Tibial artery (tissue), 4 donors: Measurements from ENCODE around the gene ZBTB22.

Source experiments
- DNase-seq, 2 donors: peaks; one replicate each; pipeline ENCODE4 v3.0.0-alpha.2; 2019
- H3K27ac ChIP-seq, 2 donors: fragments of 200-600 bp; sonication (generic) in 1 of 2; 1 replicate in 1 of 2; 2 replicates in 1 of 2; pipeline ENCODE4 v1.5.1; 2018 to 2019; ENCODE audit warnings: mild to moderate bottlenecking in 1 of 2
- H3K27me3 ChIP-seq, 2 donors: fragments of 200-600 bp; sonication (generic) in 1 of 2; one replicate each; pipeline versions ENCODE4 v1.5.1 to v1.6.0; 2016 to 2019
- H3K36me3 ChIP-seq, 3 donors: fragments of 200-600 bp; sonication (generic) in 2 of 3; one replicate each; pipeline ENCODE4 v1.5.1; 2016 to 2019; ENCODE audit warnings: mild to moderate bottlenecking in 2 of 3
- H3K4me1 ChIP-seq, 4 donors: fragments of 200-600 bp; sonication (generic) in 2 of 4; 1 replicate in 3 of 4; 2 replicates in 1 of 4; pipeline ENCODE4 v1.5.1; 2016 to 2019
- H3K4me3 ChIP-seq, 2 donors: fragments of 200-600 bp; sonication (generic) in 1 of 2; 1 replicate in 1 of 2; 2 replicates in 1 of 2; pipeline ENCODE4 v1.5.1; 2018 to 2019; ENCODE audit warnings: mild to moderate bottlenecking in 2 of 2
- H3K9me3 ChIP-seq, 3 donors: fragments of 200-600 bp; sonication (generic) in 1 of 3; one replicate each; pipeline ENCODE4 v1.5.1; 2016 to 2019
- intact Hi-C: fragments of 100-400 bp; cut with DNase I; formaldehyde crosslinking; loops from one replicate; pipeline ENCODE4 v1.15.0; 2023; ENCODE audit warnings: low total_unique reads
- TF ChIP-seq, protein P1 (sequence below), 2 experiments: fragments of 200-600 bp in 1 of 2; fragments of 450-650 bp in 1 of 2; IDR thresholded peaks; one replicate each; pipeline ENCODE4 v1.5.1; 2017 to 2019; ENCODE audit warnings: antibody characterized with exemption in 2 of 2, mild to moderate bottlenecking in 1 of 2, moderate library complexity in 1 of 2

The ZBTB22 gene

DNA sequence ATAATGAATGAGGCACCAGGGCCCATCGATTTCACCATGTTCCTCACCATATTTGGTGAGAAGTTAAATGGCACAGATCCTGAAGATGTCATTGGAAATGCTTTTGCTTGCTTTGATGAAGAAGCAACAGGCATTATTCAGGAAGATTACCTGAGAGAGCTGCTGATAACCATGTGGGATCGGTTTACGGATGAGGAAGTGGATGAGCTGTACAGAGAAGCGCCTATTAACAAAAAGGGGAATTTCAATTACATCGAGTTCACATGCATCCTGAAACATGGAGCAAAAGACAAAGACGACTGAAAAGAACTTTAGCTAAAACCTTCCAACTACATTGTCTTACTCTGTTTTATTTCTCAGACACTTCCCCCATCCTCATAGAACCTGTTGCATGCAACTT lies 21.6 kb upstream of the ZBTB22 start:
- no peaks in the 10 kb centered on the region for H3K9me3 ChIP-seq
- no peaks in the 10 kb centered on the region for H3K36me3 ChIP-seq
- H3K27me3 ChIP-seq, result no peaks in the 10 kb centered on the region
- no peak overlapping the region for H3K4me3 ChIP-seq
- TF ChIP-seq, protein P1, sequence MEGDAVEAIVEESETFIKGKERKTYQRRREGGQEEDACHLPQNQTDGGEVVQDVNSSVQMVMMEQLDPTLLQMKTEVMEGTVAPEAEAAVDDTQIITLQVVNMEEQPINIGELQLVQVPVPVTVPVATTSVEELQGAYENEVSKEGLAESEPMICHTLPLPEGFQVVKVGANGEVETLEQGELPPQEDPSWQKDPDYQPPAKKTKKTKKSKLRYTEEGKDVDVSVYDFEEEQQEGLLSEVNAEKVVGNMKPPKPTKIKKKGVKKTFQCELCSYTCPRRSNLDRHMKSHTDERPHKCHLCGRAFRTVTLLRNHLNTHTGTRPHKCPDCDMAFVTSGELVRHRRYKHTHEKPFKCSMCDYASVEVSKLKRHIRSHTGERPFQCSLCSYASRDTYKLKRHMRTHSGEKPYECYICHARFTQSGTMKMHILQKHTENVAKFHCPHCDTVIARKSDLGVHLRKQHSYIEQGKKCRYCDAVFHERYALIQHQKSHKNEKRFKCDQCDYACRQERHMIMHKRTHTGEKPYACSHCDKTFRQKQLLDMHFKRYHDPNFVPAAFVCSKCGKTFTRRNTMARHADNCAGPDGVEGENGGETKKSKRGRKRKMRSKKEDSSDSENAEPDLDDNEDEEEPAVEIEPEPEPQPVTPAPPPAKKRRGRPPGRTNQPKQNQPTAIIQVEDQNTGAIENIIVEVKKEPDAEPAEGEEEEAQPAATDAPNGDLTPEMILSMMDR (IDR thresholded peaks at IDR 0.05), result no peak
- no peak overlapping the region for H3K27ac ChIP-seq
- DNase-seq, result no peak
- intact Hi-C loops, result no loop called here
- no peaks in the 10 kb centered on the region for H3K4me1 ChIP-seq

DNA sequence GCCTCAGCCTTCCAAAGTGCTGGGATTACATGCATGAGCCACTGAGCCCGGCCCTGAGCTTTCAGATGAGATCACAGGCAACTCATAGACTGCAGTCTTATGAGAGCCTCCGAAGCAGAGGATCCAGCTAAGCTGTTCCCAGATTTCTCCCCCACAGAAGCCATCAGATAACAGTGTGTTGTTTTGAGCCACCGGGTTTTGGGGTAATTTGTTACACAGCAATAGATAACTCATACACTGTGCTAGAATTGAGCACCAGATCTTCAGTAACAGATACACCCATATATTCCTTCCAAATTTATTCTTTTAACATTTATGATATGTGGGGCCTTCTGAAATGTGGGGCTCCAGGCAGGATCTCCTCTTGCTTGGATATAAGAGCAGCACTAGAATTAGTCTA lies 19.0 kb upstream of the ZBTB22 start:
- Histone ChIP-seq H3K9me3 (no peaks in the 10 kb centered on the region), H3K4me3 (no peak overlapping the region), H3K4me1 (no peaks in the 10 kb centered on the region), H3K27ac (no peak overlapping the region), H3K36me3 (no peaks in the 10 kb centered on the region), H3K27me3 (no peaks in the 10 kb centered on the region)
- no peak for DNase-seq
- TF ChIP-seq, protein P1 (IDR thresholded peaks at IDR 0.05), result no peak
- intact Hi-C loops, result no loop called here

DNA sequence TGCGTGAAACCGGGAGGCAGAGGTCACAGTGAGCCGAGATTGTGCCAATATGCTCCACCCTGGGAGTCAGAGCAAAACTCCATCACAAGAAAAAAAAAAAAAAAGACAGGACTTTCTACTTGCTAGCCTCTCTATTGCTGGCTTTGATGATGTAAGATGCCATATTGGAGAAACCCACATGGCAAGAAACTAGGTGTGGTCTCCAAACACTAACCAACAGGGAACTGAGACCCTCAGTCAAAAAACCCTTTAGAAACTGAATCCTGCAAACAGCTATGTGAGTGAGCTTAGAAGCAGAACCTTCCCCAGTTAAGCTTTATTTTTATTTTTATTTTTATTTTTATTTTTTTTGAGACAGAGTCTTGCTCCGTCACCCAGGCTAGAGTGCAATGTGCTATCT lies 18.4 kb upstream of the ZBTB22 start:
- TF ChIP-seq, protein P1 (IDR thresholded peaks at IDR 0.05), result no peak
- H3K27ac ChIP-seq, result no peak overlapping the region

DNA sequence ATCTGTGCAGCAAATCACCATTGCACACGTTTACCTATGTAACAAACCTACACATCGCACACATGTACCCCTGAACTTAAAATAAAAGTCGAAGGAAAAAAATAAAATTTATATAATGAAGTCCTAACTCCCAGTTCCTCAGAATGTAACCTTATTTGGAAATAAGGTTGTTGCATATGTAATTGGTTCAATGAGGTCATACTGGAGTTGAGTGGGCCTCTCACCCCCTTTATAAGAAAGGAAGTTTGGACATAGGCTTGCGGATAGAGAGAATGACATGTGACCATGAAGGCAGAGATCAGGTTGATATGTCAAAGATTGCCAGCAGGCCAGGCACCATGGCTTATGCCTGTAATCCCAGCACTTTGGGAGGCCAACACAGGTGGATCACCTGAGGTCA lies 16.1 kb upstream of the ZBTB22 start:
- no peak for DNase-seq

More for the DNA sequence above, 18.4 kb upstream of the ZBTB22 start:
- Histone ChIP-seq H3K27me3 (no peaks in the 10 kb centered on the region), H3K9me3 (no peaks in the 10 kb centered on the region), H3K4me3 (no peak overlapping the region), H3K36me3 (no peaks in the 10 kb centered on the region), H3K4me1 (no peaks in the 10 kb centered on the region)
- DNase-seq, result no peak
- intact Hi-C loops, result loop anchor here (2.0 kb wide), 1 partner anchor 19 kb away; no protein-coding TSS in a partner anchor

DNA sequence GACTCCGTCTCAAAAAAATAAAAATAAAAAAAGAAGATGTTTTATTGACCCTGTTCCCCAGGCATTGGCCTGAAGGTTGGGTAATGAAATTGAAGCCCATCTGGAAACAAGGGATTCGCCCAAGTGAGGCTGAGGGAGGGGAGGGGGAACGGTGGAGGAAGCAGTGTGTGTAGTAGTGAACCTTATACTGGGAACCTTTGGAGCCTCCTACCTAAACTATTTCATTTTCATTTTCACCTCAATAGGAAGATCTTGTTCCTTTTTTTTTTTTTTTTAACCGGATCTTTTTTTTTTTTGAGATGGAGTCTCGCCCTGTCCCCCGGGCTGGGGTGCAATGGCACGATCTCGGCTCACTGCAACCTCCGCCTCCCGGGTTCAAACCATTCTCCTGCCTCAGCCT lies 13.2 kb upstream of the ZBTB22 start:
- TF ChIP-seq, protein P1 (IDR thresholded peaks at IDR 0.05), result no peak
- H3K27me3 ChIP-seq, result no peaks in the 10 kb centered on the region
- H3K4me3 ChIP-seq, result no peak overlapping the region
- no peak overlapping the region for H3K27ac ChIP-seq
- intact Hi-C loops, result no loop called here
- no peaks in the 10 kb centered on the region for H3K36me3 ChIP-seq
- DNase-seq, result no peak
- H3K9me3 ChIP-seq, result no peaks in the 10 kb centered on the region
- no peaks in the 10 kb centered on the region for H3K4me1 ChIP-seq

More for the DNA sequence above, 16.1 kb upstream of the ZBTB22 start:
- TF ChIP-seq, protein P1 (IDR thresholded peaks at IDR 0.05), result no peak
- Histone ChIP-seq H3K9me3 (no peaks in the 10 kb centered on the region), H3K27me3 (no peaks in the 10 kb centered on the region), H3K4me1 (no peaks in the 10 kb centered on the region), H3K27ac (no peak overlapping the region), H3K36me3 (no peaks in the 10 kb centered on the region), H3K4me3 (no peak overlapping the region)
- intact Hi-C loops, result loop anchor here (2.0 kb wide), 1 partner anchor 21 kb away; no protein-coding TSS in a partner anchor

DNA sequence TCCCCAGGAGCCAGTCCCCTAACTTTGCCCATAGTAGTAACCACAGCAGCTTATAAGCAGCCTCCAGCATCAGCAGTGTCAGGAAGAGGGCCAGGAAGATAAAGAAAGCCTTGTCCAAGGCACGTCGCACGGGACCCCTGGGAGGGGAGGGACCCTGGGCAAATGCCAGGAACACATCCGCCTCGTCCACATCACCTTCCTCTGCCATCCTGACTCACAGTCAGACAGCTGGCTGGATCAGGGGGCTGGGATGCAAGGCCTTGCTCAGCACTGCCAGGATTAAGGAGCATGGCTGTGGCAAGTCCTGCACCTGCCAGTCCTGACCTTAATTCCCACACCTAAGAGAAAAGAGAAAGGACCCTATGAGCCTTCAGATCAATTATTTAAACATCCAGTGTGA lies 11.5 kb upstream of the ZBTB22 start:
- H3K4me3 ChIP-seq, result no peak overlapping the region
- no peak overlapping the region for H3K27ac ChIP-seq

More for the DNA sequence above, 11.5 kb upstream of the ZBTB22 start:
- peaks cover 0 to 2% (median 1%) of the 10 kb centered on the region in 4 donors for H3K4me1 ChIP-seq
- intact Hi-C loops, result no loop called here
- TF ChIP-seq, protein P1 (IDR thresholded peaks at IDR 0.05), result no peak
- DNase-seq, result no peak
- no peaks in the 10 kb centered on the region for H3K27me3 ChIP-seq
- no peaks in the 10 kb centered on the region for H3K36me3 ChIP-seq
- H3K9me3 ChIP-seq, result no peaks in the 10 kb centered on the region
